CD14-positive monocyte (primary cell): ENCODE results near the gene AFM. TPM values are rescaled to one million over a fixed set of nuclear protein-coding genes. Genes with fewer than 3 reads are reported as not detected.

Experiments
- DNase-seq, 3 donors: peaks; one replicate each; pipeline ENCODE4 v3.0.0-alpha.2; 2011 to 2022
- H2AFZ ChIP-seq: 2 replicates; pipeline ENCODE4 v1.6.0; 2012; ENCODE audit warnings: mild to moderate bottlenecking, low read depth, low read length, inconsistent platforms; ENCODE audit not compliant: insufficient read depth, poor library complexity, severe bottlenecking
- H3K27ac ChIP-seq, 2 donors: 1 replicate in 1 of 2; 2 replicates in 1 of 2; pipeline ENCODE4 v1.5.1; 2012 to 2013; ENCODE audit warnings: low read length in 2 of 2, control low read depth in 1 of 2, inconsistent platforms in 1 of 2, low read depth in 1 of 2, mild to moderate bottlenecking in 1 of 2
- H3K27me3 ChIP-seq, 2 donors: one replicate each; pipeline versions ENCODE4 v1.6.0 to v1.6.1; 2011 to 2013; ENCODE audit warnings: low read length in 2 of 2; ENCODE audit not compliant: control insufficient read depth in 2 of 2, insufficient read depth in 2 of 2
- H3K36me3 ChIP-seq, 2 donors: replicated peaks in 1 of 2; 1 replicate in 1 of 2; 2 replicates in 1 of 2; pipeline versions ENCODE4 v1.5.1 to v1.6.1; 2012 to 2013; ENCODE audit warnings: low read length in 2 of 2, control low read depth in 1 of 2, inconsistent platforms in 1 of 2, mild to moderate bottlenecking in 1 of 2; ENCODE audit not compliant: insufficient read depth in 2 of 2, control insufficient read depth in 1 of 2
- H3K4me1 ChIP-seq, 2 donors: 1 replicate in 1 of 2; 2 replicates in 1 of 2; pipeline versions ENCODE4 v1.5.1 to v1.6.1; 2012 to 2013; ENCODE audit warnings: low read length in 2 of 2, control low read depth in 1 of 2, inconsistent platforms in 1 of 2, mild to moderate bottlenecking in 1 of 2, moderate library complexity in 1 of 2; ENCODE audit not compliant: insufficient read depth in 2 of 2, control insufficient read depth in 1 of 2
- H3K4me2 ChIP-seq: replicated peaks from 2 replicates; pipeline ENCODE3; 2012; ENCODE audit warnings: low read length, moderate library complexity, mild to moderate bottlenecking; ENCODE audit not compliant: poor library complexity, severe bottlenecking; ENCODE audit errors: extremely low read depth
- H3K4me3 ChIP-seq, 3 experiments: fragments of 200-600 bp in 1 of 3; sonication (generic) in 1 of 3; replicated peaks in 1 of 3; 1 replicate in 2 of 3; 2 replicates in 1 of 3; pipeline ENCODE4 v1.5.1; 2011 to 2013; ENCODE audit warnings: low read length in 3 of 3, mild to moderate bottlenecking in 3 of 3, control low read depth in 2 of 3, low read depth in 2 of 3, inconsistent platforms in 1 of 3, moderate library complexity in 1 of 3
- H3K79me2 ChIP-seq: 2 replicates; pipeline ENCODE4 v1.6.0; 2012; ENCODE audit warnings: mild to moderate bottlenecking, control low read depth, inconsistent platforms, low read length, moderate library complexity; ENCODE audit not compliant: insufficient read depth
- H3K9ac ChIP-seq: 2 replicates; pipeline ENCODE4 v1.6.0; 2017; ENCODE audit warnings: low read length, mild to moderate bottlenecking; ENCODE audit not compliant: insufficient read depth, poor library complexity, severe bottlenecking
- H3K9me3 ChIP-seq, 2 donors: replicated peaks in 1 of 2; 1 replicate in 1 of 2; 2 replicates in 1 of 2; pipeline versions ENCODE4 v1.5.1 to v1.6.1; 2012 to 2013; ENCODE audit warnings: low read length in 2 of 2, control low read depth in 1 of 2; ENCODE audit not compliant: control insufficient read depth in 1 of 2, insufficient read depth in 1 of 2
- H4K20me1 ChIP-seq: 2 replicates; pipeline ENCODE4 v1.6.0; 2012; ENCODE audit warnings: mild to moderate bottlenecking, low read length, control low read depth, moderate library complexity; ENCODE audit not compliant: insufficient read depth
- H3K27ac Mint-ChIP-seq, 7 donors: one replicate each; pipeline ENCODE4 v1.8.0; 2020; ENCODE audit warnings: mild to moderate bottlenecking in 7 of 7, mixed read lengths in 7 of 7, moderate library complexity in 6 of 7, inconsistent platforms in 2 of 7
- H3K27me3 Mint-ChIP-seq, 3 donors: one replicate each; pipeline ENCODE4 v1.8.0; 2021 to 2022; ENCODE audit warnings: low read depth in 3 of 3, mild to moderate bottlenecking in 3 of 3, mixed read lengths in 3 of 3, moderate library complexity in 3 of 3, inconsistent platforms in 1 of 3
- H3K36me3 Mint-ChIP-seq, 2 donors: one replicate each; pipeline ENCODE4 v1.8.0; 2020; ENCODE audit warnings: mixed read lengths in 2 of 2, inconsistent platforms in 1 of 2, mild to moderate bottlenecking in 1 of 2
- H3K4me1 Mint-ChIP-seq: one replicate; pipeline ENCODE4 v1.8.0; 2020; ENCODE audit warnings: mild to moderate bottlenecking, mixed read lengths
- H3K4me3 Mint-ChIP-seq, 2 donors: one replicate each; pipeline ENCODE4 v1.8.0; 2020; ENCODE audit warnings: mild to moderate bottlenecking in 2 of 2, mixed read lengths in 2 of 2, moderate library complexity in 1 of 2
- H3K9me3 Mint-ChIP-seq, 7 donors: one replicate each; pipeline ENCODE4 v1.8.0; 2020 to 2022; ENCODE audit warnings: mixed read lengths in 7 of 7, mild to moderate bottlenecking in 6 of 7, moderate library complexity in 6 of 7, inconsistent platforms in 2 of 7
- CTCF ChIP-seq: fragments of 200-600 bp; IDR thresholded peaks from one replicate; pipeline ENCODE4 v1.8.0; 2022; ENCODE audit warnings: antibody characterized with exemption, mild to moderate bottlenecking
- WGBS: methylation state at CpG from one replicate; pipeline ENCODE4 v1.1.5; 2013; ENCODE audit warnings: missing lambda C conversion rate; ENCODE audit not compliant: insufficient coverage; 5-methylcytosine and 5-hydroxymethylcytosine counted together
- intact Hi-C, 2 donors: fragments of 100-400 bp; cut with micrococcal nuclease; formaldehyde crosslinking; loops; one replicate each; pipeline versions ENCODE4 v1.15.0 to v1.15.1; 2023
- polyA plus RNA-seq, 3 donors: library from polyadenylated mRNA; depleted of rRNA in 1 of 3; unstranded in 2 of 3; stranded (reverse) in 1 of 3; fragments of 300-500 nt in 2 of 3; fragments of >200 nt in 1 of 3; fragmentation: Illumina TruSeq in 2 of 3; gene quantifications; 1 replicate in 2 of 3; 2 replicates in 1 of 3; pipeline ENCODE4 v1.2.3, GENCODE V29; 2012 to 2021

AFM gene
- polyA plus RNA-seq, 3 donors = not detected

DNA sequence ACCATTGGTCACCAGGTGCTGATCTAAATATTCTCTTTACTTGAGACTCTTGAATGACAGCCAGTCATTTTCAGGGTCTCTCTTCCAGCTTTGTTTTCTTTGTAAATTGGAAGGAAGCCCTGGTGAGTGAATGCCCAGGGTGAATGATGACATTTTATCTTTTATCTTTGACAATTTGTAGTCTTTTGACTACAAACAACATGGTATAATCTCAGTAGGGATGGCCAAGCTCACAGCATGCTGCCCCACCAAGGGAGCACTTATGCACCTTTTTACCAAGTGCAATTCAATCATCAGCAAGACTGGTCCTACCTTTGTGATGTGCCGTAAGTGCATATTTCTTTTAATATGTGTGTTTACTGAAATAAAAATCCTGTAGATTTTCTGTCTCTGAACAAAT, 5.7 kb downstream of the AFM start:
- H3K27me3 Mint-ChIP-seq = no peaks in the 10 kb centered on the region
- no peak overlapping the region for H3K4me3 Mint-ChIP-seq
- Histone ChIP-seq H3K4me2 (no peak overlapping the region), H3K27ac (no peak overlapping the region), H3K36me3 (no peaks in the 10 kb centered on the region), H3K4me3 (no peak overlapping the region), H3K4me1 (no peaks in the 10 kb centered on the region), H2AFZ (no peak overlapping the region), H3K9ac (no peak overlapping the region), H4K20me1 (no peaks in the 10 kb centered on the region), H3K79me2 (no peaks in the 10 kb centered on the region), H3K9me3 (no peaks in the 10 kb centered on the region), H3K27me3 (no peaks in the 10 kb centered on the region)
- no peak for DNase-seq
- no CpG with 5 or more reads among the region's 1 CpG for WGBS
- intact Hi-C loops = no loop called here
- peaks cover 0 to 8% (median 2%) of the 10 kb centered on the region in 7 donors for H3K9me3 Mint-ChIP-seq
- no peak overlapping the region for H3K27ac Mint-ChIP-seq
- no peaks in the 10 kb centered on the region for H3K4me1 Mint-ChIP-seq
- H3K36me3 Mint-ChIP-seq = no peaks in the 10 kb centered on the region
- no peak for TF ChIP-seq CTCF

- H3K27me3 ChIP-seq = no peaks in the 10 kb centered on the region
- H3K4me1 ChIP-seq = no peaks in the 10 kb centered on the region
- H3K9ac ChIP-seq = no peak overlapping the region
- no peaks in the 10 kb centered on the region for H3K79me2 ChIP-seq
- no peak overlapping the region for H2AFZ ChIP-seq
- Mint-ChIP-seq H3K4me3 (no peak overlapping the region), H3K9me3 (peaks cover 0 to 3% (median 0%) of the 10 kb centered on the region in 7 donors), H3K36me3 (no peaks in the 10 kb centered on the region), H3K27me3 (peaks cover 0 to 4% (median 0%) of the 10 kb centered on the region in 3 donors), H3K4me1 (no peaks in the 10 kb centered on the region), H3K27ac (no peak overlapping the region)
- H3K9me3 ChIP-seq = no peaks in the 10 kb centered on the region
- no peak overlapping the region for H3K4me3 ChIP-seq
- no CpG with 5 or more reads among the region's 4 CpGs for WGBS
- no peak overlapping the region for H3K4me2 ChIP-seq
- TF ChIP-seq CTCF = no peak
- intact Hi-C loops = no loop called here
- DNase-seq = no peak
- no peaks in the 10 kb centered on the region for H4K20me1 ChIP-seq
- H3K27ac ChIP-seq = no peak overlapping the region
- no peaks in the 10 kb centered on the region for H3K36me3 ChIP-seq
Measured at GRCh38 chr4:73499996-73500765, 18.6 kb downstream of the AFM start.
